ENCODE results near the gene NADK2.
"Not testable (repeated sequence)": the region's sequence is repeated elsewhere in the genome, so short reads cannot be mapped to it uniquely, and the experiment has no call there.

NADK2 gene

GRCh38 chr5:36205329-36205728 is 36.4 kb downstream of the NADK2 start:
- DNase-seq: no peak

- DNase-seq: no peak
Observed at GRCh38 chr5:36202521-36202961, 39.2 kb downstream of the NADK2 start.

- no peak for DNase-seq
Observed at GRCh38 chr5:36200513-36200912, 41.2 kb downstream of the NADK2 start.

- no peak for DNase-seq
Observed at GRCh38 chr5:36199620-36200019, 42.1 kb downstream of the NADK2 start.

- not testable (repeated sequence) for DNase-seq
Observed at GRCh38 chr5:36198783-36199182, 42.9 kb downstream of the NADK2 start.

GRCh38 chr5:36198281-36198680 is 43.4 kb downstream of the NADK2 start:
- no peak for DNase-seq

GRCh38 chr5:36193746-36194145 is 48.0 kb downstream of the NADK2 start:
- no peak for DNase-seq

- not testable (repeated sequence) for DNase-seq
Observed at GRCh38 chr5:36184408-36184807, 57.3 kb downstream of the NADK2 start.

GRCh38 chr5:36181774-36182173 is 60.0 kb downstream of the NADK2 start:
- DNase-seq: no peak

- no peak for DNase-seq
Observed at GRCh38 chr5:36180556-36181350, 61.0 kb downstream of the NADK2 start.

- no peak for DNase-seq
Observed at GRCh38 chr5:36179950-36180349, 61.8 kb downstream of the NADK2 start.

- DNase-seq: no peak
Observed at GRCh38 chr5:36178524-36178890, 63.2 kb downstream of the NADK2 start.

- DNase-seq: no peak
Observed at GRCh38 chr5:36177715-36178523, 63.8 kb downstream of the NADK2 start.

GRCh38 chr5:36177154-36177553 is 64.6 kb downstream of the NADK2 start:
- no peak for DNase-seq

- DNase-seq: no peak
Observed at GRCh38 chr5:36175043-36175442, 66.7 kb downstream of the NADK2 start.

- DNase-seq: no peak
Observed at GRCh38 chr5:36174119-36174518, 67.6 kb downstream of the NADK2 start.

GRCh38 chr5:36173426-36173825 is 68.3 kb downstream of the NADK2 start:
- DNase-seq: no peak

GRCh38 chr5:36172599-36172998 is 69.1 kb downstream of the NADK2 start:
- no peak for DNase-seq

GRCh38 chr5:36170832-36171424 is 70.8 kb downstream of the NADK2 start:
- DNase-seq: no peak

GRCh38 chr5:36168737-36169136 is 73.0 kb downstream of the NADK2 start:
- DNase-seq: no peak

- no peak for DNase-seq
Observed at GRCh38 chr5:36164461-36164860, 77.3 kb downstream of the NADK2 start.

GRCh38 chr5:36162810-36163486 is 78.8 kb downstream of the NADK2 start:
- no peak for DNase-seq

GRCh38 chr5:36161361-36161760 is 80.4 kb downstream of the NADK2 start:
- no peak for DNase-seq
